Gastroesophageal sphincter (tissue), 3 donors: ENCODE data around the gene LRRTM3.

Source experiments
- POLR2A ChIP-seq, 2 donors: fragments of 450-650 bp; IDR thresholded peaks; one replicate each; pipeline ENCODE4 v1.6.1; 2017; ENCODE audit warnings: antibody characterized with exemption in 2 of 2, mild to moderate bottlenecking in 2 of 2, moderate library complexity in 1 of 2
- TF ChIP-seq, protein P1 (sequence below), 4 experiments: fragments of 200-600 bp in 2 of 4; fragments of 450-650 bp in 2 of 4; sonication (generic) in 1 of 4; IDR thresholded peaks; one replicate each; pipeline ENCODE4 v1.5.1; 2017 to 2019; ENCODE audit warnings: antibody characterized with exemption in 4 of 4, mild to moderate bottlenecking in 2 of 4, moderate library complexity in 2 of 4

DNA sequence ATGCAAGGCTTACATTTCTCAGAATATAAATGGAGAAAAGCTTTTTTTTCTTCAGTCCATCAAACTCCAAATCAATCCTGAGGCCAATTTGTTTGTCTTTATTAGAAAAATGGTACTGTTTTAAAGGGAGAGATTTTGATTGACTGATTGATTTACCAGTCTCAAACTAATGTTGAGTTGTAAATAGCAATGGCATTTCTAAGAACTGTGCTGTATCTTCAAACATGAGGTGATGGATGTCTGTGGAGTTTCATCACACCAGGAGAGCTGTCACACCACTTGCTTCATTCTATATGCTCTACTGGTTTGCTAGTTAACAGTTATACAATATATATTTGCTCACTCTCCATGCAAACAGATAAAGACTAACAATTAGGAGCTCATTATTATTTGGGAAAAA lies 39.0 kb upstream of the LRRTM3 start:
- TF ChIP-seq, protein P1, sequence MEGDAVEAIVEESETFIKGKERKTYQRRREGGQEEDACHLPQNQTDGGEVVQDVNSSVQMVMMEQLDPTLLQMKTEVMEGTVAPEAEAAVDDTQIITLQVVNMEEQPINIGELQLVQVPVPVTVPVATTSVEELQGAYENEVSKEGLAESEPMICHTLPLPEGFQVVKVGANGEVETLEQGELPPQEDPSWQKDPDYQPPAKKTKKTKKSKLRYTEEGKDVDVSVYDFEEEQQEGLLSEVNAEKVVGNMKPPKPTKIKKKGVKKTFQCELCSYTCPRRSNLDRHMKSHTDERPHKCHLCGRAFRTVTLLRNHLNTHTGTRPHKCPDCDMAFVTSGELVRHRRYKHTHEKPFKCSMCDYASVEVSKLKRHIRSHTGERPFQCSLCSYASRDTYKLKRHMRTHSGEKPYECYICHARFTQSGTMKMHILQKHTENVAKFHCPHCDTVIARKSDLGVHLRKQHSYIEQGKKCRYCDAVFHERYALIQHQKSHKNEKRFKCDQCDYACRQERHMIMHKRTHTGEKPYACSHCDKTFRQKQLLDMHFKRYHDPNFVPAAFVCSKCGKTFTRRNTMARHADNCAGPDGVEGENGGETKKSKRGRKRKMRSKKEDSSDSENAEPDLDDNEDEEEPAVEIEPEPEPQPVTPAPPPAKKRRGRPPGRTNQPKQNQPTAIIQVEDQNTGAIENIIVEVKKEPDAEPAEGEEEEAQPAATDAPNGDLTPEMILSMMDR (IDR thresholded peaks at IDR 0.05): no peak
- TF ChIP-seq POLR2A (IDR thresholded peaks at IDR 0.05): no peak
